IMR-90 (cell line): ENCODE results near the gene MYO7B. TPM values are rescaled to one million over a fixed set of nuclear protein-coding genes. Genes with fewer than 3 reads are reported as not detected.

Experiments used
- ATAC-seq: fragments of 200-7000 bp; cut with Tn5 transposase; 2 replicates; pipeline ENCODE4 v1.9.1; 2020; ENCODE audit warnings: low read depth, mild to moderate bottlenecking, moderate library complexity
- BruUV-seq: library from RNA; stranded (reverse); fragments of 400-500 nt; replicated peaks from 2 replicates; lab custom pipeline; 2021; lab: Mats Ljungman, UMichigan
- CTCF ChIA-PET: fragments of 300-600 bp; formaldehyde crosslinking; extraction: SDS; loops from one replicate; lab custom pipeline; 2021; ENCODE audit warnings: antibody characterized with exemption; lab: Yijun Ruan, JAX
- POLR2A ChIA-PET: fragments of 300-600 bp; sonication (Branson Sonifier 250); formaldehyde crosslinking; loops from one replicate; lab custom pipeline; 2022; ENCODE audit warnings: antibody characterized with exemption; ENCODE audit not compliant: unreplicated experiment; lab: Charles Lee
- DNase-seq: peaks from one replicate; pipeline ENCODE4 v3.0.0; 2013
- H2AFZ ChIP-seq: replicated peaks from 2 replicates; pipeline ENCODE3; 2013; ENCODE audit warnings: low read length, mild to moderate bottlenecking; ENCODE audit not compliant: poor library complexity
- H2AK5ac ChIP-seq: 2 replicates; pipeline ENCODE4 v1.6.1; 2013; ENCODE audit warnings: low read depth, low read length, inconsistent platforms
- H2AK9ac ChIP-seq: replicated peaks from 2 replicates; pipeline ENCODE3; 2013; ENCODE audit warnings: mild to moderate bottlenecking, low read depth, low read length, moderate library complexity; ENCODE audit not compliant: poor library complexity
- H2BK120ac ChIP-seq: 2 replicates; pipeline ENCODE4 v1.6.1; 2013; ENCODE audit warnings: low read depth, low read length, inconsistent platforms
- H2BK15ac ChIP-seq: 3 replicates; pipeline ENCODE4 v1.6.1; 2013; ENCODE audit warnings: low read depth, low read length, inconsistent platforms
- H2BK20ac ChIP-seq: 2 replicates; pipeline ENCODE4 v1.6.1; 2013; ENCODE audit warnings: low read depth, mild to moderate bottlenecking, inconsistent platforms, low read length, moderate library complexity
- H2BK5ac ChIP-seq: 2 replicates; pipeline ENCODE4 v1.6.1; 2013; ENCODE audit warnings: mild to moderate bottlenecking, low read depth, low read length, inconsistent platforms; ENCODE audit not compliant: poor library complexity, severe bottlenecking
- H3K14ac ChIP-seq: replicated peaks from 2 replicates; pipeline ENCODE4 v1.6.1; 2013; ENCODE audit warnings: low read depth, low read length, inconsistent platforms
- H3K18ac ChIP-seq: 2 replicates; pipeline ENCODE4 v1.6.1; 2013; ENCODE audit warnings: low read depth, low read length, control low read depth
- H3K23ac ChIP-seq: 2 replicates; pipeline ENCODE4 v1.6.1; 2013; ENCODE audit warnings: low read depth, low read length, inconsistent platforms
- H3K27ac ChIP-seq: 2 replicates; pipeline ENCODE4 v1.5.1; 2013; ENCODE audit warnings: mild to moderate bottlenecking, control low read depth, low read length; ENCODE audit not compliant: insufficient read depth
- H3K27me3 ChIP-seq: 2 replicates; pipeline ENCODE4 v1.6.1; 2013; ENCODE audit warnings: low read length; ENCODE audit not compliant: control insufficient read depth, insufficient read depth
- H3K36me3 ChIP-seq: 2 replicates; pipeline ENCODE4 v1.6.1; 2013; ENCODE audit warnings: low read length, mixed read lengths; ENCODE audit not compliant: control insufficient read depth, insufficient read depth
- H3K4ac ChIP-seq: 2 replicates; pipeline ENCODE4 v1.6.1; 2013; ENCODE audit warnings: low read depth, low read length, inconsistent platforms
- H3K4me1 ChIP-seq: 2 replicates; pipeline ENCODE4 v1.6.1; 2013; ENCODE audit warnings: low read length, mixed read lengths; ENCODE audit not compliant: control insufficient read depth, insufficient read depth
- H3K4me2 ChIP-seq: 2 replicates; pipeline ENCODE4 v1.6.1; 2013; ENCODE audit warnings: low read depth, mild to moderate bottlenecking, control low read depth, low read length, moderate library complexity
- H3K4me3 ChIP-seq: 2 replicates; pipeline ENCODE4 v1.5.1; 2013; ENCODE audit warnings: low read depth, mild to moderate bottlenecking, control low read depth, low read length, moderate library complexity; ENCODE audit not compliant: insufficient read depth
- H3K56ac ChIP-seq: 2 replicates; pipeline ENCODE4 v1.6.1; 2013; ENCODE audit warnings: low read length, inconsistent platforms; ENCODE audit not compliant: insufficient read depth; ENCODE audit errors: extremely low read depth
- H3K79me1 ChIP-seq, 2 experiments: 2 replicates each; pipeline ENCODE4 v1.6.1; 2013; ENCODE audit warnings: low read length in 2 of 2, inconsistent platforms in 1 of 2, low read depth in 1 of 2
- H3K9ac ChIP-seq: 2 replicates; pipeline ENCODE4 v1.6.1; 2013; ENCODE audit warnings: low read depth, low read length, control low read depth
- H3K9me1 ChIP-seq: 2 replicates; pipeline ENCODE4 v1.6.1; 2013; ENCODE audit warnings: low read length, inconsistent platforms; ENCODE audit not compliant: insufficient read depth
- H3K9me3 ChIP-seq: 2 replicates; pipeline ENCODE4 v1.6.1; 2013; ENCODE audit warnings: low read length; ENCODE audit not compliant: control insufficient read depth, insufficient read depth
- H4K20me1 ChIP-seq: 2 replicates; pipeline ENCODE4 v1.6.1; 2013; ENCODE audit warnings: low read length, inconsistent platforms; ENCODE audit not compliant: insufficient read depth
- H4K5ac ChIP-seq: 2 replicates; pipeline ENCODE4 v1.6.1; 2013; ENCODE audit warnings: mild to moderate bottlenecking, low read depth, low read length, control low read depth
- H4K8ac ChIP-seq, 2 experiments: 2 replicates each; pipeline ENCODE4 v1.6.1; 2013; ENCODE audit warnings: low read depth in 2 of 2, low read length in 2 of 2, control low read depth in 1 of 2, inconsistent platforms in 1 of 2
- H4K91ac ChIP-seq: 2 replicates; pipeline ENCODE4 v1.6.1; 2013; ENCODE audit warnings: low read depth, low read length, inconsistent platforms; ENCODE audit not compliant: insufficient read depth
- CEBPB ChIP-seq: IDR thresholded peaks from 2 replicates; pipeline ENCODE4 v1.6.1; 2012; ENCODE audit warnings: low read depth, low read length, improper control_type of control experiment
- CHD1 ChIP-seq: IDR thresholded peaks from 2 replicates; pipeline ENCODE4 v1.6.1; 2012; ENCODE audit warnings: low read depth, low read length, improper control_type of control experiment
- FOS ChIP-seq: fragments of 150-350 bp; IDR thresholded peaks from 2 replicates; pipeline ENCODE4 v1.6.1; 2016; ENCODE audit warnings: low read depth, low read length
- RAD21 ChIP-seq: IDR thresholded peaks from 2 replicates; pipeline ENCODE4 v1.6.1; 2012; ENCODE audit warnings: low read length, improper control_type of control experiment
- RCOR1 ChIP-seq: IDR thresholded peaks from 2 replicates; pipeline ENCODE4 v1.6.1; 2012; ENCODE audit warnings: mild to moderate bottlenecking, low read length, improper control_type of control experiment; ENCODE audit not compliant: insufficient replicate concordance
- RFX5 ChIP-seq: IDR thresholded peaks from 2 replicates; pipeline ENCODE4 v1.8.0; 2012; ENCODE audit warnings: low read depth, mild to moderate bottlenecking, low read length, moderate library complexity
- WGBS, 2 experiments: methylation state at CpG; one replicate each; pipeline versions ENCODE4 v1.1.5 to v1.1.7; 2013; ENCODE audit warnings: missing lambda C conversion rate in 2 of 2; ENCODE audit not compliant: insufficient read length in 1 of 2; ENCODE audit errors: extremely low coverage in 2 of 2; 5-methylcytosine and 5-hydroxymethylcytosine counted together
- dilution Hi-C: fragments of 300-500 bp; cut with HindIII; formaldehyde crosslinking; loops from one replicate; pipeline ENCODE4 v1.14.3; 2018; ENCODE audit warnings: low sequenced_read_pairs; ENCODE audit not compliant: unreplicated experiment
- in situ Hi-C: fragments of 300-500 bp; cut with MboI; formaldehyde crosslinking; loops from 3 replicates; pipeline ENCODE4 v1.14.3; 2019; ENCODE audit warnings: low sequenced_read_pairs, inconsistent platforms, mixed read lengths
- intact Hi-C: fragments of 100-400 bp; cut with micrococcal nuclease; formaldehyde crosslinking; loops from 2 replicates; pipeline ENCODE4 v1.10.0; 2022
- polyA plus RNA-seq, 3 experiments: library from polyadenylated mRNA; depleted of rRNA; stranded (reverse); fragments of >200 nt; gene quantifications; 2 replicates each; pipeline ENCODE4 v1.2.3, GENCODE V29; 2012; ENCODE audit warnings: low replicate concordance in 1 of 3
- total RNA-seq: library from RNA; depleted of rRNA; stranded (reverse); fragments of >200 nt; gene quantifications from 2 replicates; pipeline ENCODE4 v1.2.3, GENCODE V29; 2012
- TF ChIP-seq, protein P1 (sequence below): fragments of 150-350 bp; IDR thresholded peaks from 2 replicates; pipeline ENCODE4 v1.6.1; 2017; ENCODE audit warnings: mild to moderate bottlenecking, antibody characterized with exemption, low read length, low read depth
- TF ChIP-seq, protein P2 (sequence below): conservative IDR thresholded peaks from 2 replicates; pipeline ENCODE4 v1.5.1; 2012; ENCODE audit warnings: mild to moderate bottlenecking, low read depth, low read length, improper control_type of control experiment
- TF ChIP-seq, protein P3 (sequence below): fragments of 150-350 bp; IDR thresholded peaks from 2 replicates; pipeline ENCODE4 v1.6.1; 2016; ENCODE audit warnings: low read depth, mild to moderate bottlenecking, low read length, moderate library complexity, borderline replicate concordance

Gene MYO7B
- total and polyA plus RNA-seq, 2 of the 4 experiments (the other 2 are of a cell fraction): 0.18 to 0.46 TPM

DNA sequence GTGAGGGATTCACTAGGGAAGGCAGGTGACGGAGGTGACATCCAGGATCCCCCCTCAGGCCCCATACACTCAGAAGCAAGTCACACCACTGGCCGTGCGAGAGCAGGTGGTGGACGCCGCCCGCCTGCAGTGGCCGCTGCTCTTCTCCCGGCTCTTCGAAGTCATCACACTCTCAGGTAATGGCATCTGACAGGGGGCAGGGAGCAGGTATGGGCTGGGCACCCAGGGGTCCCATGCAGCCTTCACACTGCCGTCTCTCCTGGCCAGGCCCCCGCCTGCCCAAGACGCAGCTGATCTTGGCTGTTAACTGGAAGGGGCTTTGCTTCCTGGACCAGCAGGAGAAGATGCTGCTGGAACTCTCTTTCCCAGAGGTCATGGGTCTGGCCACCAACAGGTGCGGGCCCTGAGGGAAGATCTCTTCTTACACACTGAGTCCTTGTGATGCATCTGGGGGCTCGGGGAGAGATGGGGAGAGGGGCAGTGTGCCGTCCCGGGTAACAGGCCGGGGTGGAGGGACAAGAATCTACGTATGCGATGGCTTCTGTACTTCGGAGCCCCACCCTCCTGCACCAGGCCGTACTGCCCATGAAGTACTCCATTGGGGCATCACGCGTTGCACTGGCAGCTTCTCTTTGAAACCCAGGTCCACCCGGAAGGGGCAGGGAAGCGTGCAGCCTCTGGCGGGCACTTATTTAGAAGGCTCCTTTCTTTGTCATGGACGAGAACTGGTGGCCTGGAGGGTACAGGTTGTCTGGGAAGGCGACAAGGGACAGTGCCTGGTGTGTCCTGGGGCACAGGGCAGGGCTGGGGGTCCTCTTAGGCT is 91.6 kb downstream of the MYO7B start:
- CTCF ChIA-PET: no interaction called here
- H4K91ac ChIP-seq: no peak overlapping the region

More for the DNA sequence above, 91.6 kb downstream of the MYO7B start:
- Histone ChIP-seq H4K8ac (no peak overlapping the region), H2BK5ac (no peak overlapping the region), H3K9me1 (peaks cover 6% of the 10 kb centered on the region; the same call in 1 of the 2 replicates), H3K4me3 (no peak overlapping the region), H2AFZ (no peak overlapping the region), H3K4ac (no peak overlapping the region), H2BK20ac (no peak overlapping the region), H2BK15ac (no peak overlapping the region), H3K27ac (no peak overlapping the region), H2BK120ac (no peak overlapping the region), H2AK9ac (no peak overlapping the region), H3K27me3 (no peaks in the 10 kb centered on the region; the same call in 1 of the 2 replicates), H4K5ac (no peak overlapping the region), H3K23ac (no peak overlapping the region), H3K14ac (no peak overlapping the region), H3K4me2 (no peak overlapping the region), H4K20me1 (no peaks in the 10 kb centered on the region), H3K79me1 (no peaks in the 10 kb centered on the region), H3K56ac (no peak overlapping the region), H3K18ac (no peak overlapping the region), H3K4me1 (peaks cover 5% of the 10 kb centered on the region), H3K36me3 (no peaks in the 10 kb centered on the region), H3K9me3 (no peaks in the 10 kb centered on the region), H3K9ac (no peak overlapping the region), H2AK5ac (no peak overlapping the region)
- dilution Hi-C loops: no loop called here
- ATAC-seq: no peak
- BruUV-seq: no TSS peak
- intact Hi-C loops: no loop called here
- WGBS, 2 experiments: 87% methylated on average over 10 of the region's 28 CpGs; no CpG with 5 or more reads in 1 of the 2 experiments
- POLR2A ChIA-PET: no interaction called here
- no peak for TF ChIP-seq CHD1
- no peak for TF ChIP-seq FOS
- TF ChIP-seq, protein P1, sequence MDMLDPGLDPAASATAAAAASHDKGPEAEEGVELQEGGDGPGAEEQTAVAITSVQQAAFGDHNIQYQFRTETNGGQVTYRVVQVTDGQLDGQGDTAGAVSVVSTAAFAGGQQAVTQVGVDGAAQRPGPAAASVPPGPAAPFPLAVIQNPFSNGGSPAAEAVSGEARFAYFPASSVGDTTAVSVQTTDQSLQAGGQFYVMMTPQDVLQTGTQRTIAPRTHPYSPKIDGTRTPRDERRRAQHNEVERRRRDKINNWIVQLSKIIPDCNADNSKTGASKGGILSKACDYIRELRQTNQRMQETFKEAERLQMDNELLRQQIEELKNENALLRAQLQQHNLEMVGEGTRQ: no peak
- TF ChIP-seq RCOR1: no peak
- TF ChIP-seq CEBPB: no peak
- no peak for TF ChIP-seq RAD21
- TF ChIP-seq RFX5: no peak
- TF ChIP-seq, protein P2, sequence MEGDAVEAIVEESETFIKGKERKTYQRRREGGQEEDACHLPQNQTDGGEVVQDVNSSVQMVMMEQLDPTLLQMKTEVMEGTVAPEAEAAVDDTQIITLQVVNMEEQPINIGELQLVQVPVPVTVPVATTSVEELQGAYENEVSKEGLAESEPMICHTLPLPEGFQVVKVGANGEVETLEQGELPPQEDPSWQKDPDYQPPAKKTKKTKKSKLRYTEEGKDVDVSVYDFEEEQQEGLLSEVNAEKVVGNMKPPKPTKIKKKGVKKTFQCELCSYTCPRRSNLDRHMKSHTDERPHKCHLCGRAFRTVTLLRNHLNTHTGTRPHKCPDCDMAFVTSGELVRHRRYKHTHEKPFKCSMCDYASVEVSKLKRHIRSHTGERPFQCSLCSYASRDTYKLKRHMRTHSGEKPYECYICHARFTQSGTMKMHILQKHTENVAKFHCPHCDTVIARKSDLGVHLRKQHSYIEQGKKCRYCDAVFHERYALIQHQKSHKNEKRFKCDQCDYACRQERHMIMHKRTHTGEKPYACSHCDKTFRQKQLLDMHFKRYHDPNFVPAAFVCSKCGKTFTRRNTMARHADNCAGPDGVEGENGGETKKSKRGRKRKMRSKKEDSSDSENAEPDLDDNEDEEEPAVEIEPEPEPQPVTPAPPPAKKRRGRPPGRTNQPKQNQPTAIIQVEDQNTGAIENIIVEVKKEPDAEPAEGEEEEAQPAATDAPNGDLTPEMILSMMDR: no peak
- TF ChIP-seq, protein P3, sequence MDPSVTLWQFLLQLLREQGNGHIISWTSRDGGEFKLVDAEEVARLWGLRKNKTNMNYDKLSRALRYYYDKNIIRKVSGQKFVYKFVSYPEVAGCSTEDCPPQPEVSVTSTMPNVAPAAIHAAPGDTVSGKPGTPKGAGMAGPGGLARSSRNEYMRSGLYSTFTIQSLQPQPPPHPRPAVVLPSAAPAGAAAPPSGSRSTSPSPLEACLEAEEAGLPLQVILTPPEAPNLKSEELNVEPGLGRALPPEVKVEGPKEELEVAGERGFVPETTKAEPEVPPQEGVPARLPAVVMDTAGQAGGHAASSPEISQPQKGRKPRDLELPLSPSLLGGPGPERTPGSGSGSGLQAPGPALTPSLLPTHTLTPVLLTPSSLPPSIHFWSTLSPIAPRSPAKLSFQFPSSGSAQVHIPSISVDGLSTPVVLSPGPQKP: no peak
- DNase-seq: no peak
- in situ Hi-C loops: no loop called here
